HG03095 (cell line): ENCODE results near the gene LENG8.
"Not testable (repeated sequence)": the region's sequence is repeated elsewhere in the genome, so short reads cannot be mapped to it uniquely, and the experiment has no call there.

Experiments used
- ATAC-seq: cut with Tn5 transposase; IDR thresholded peaks from one replicate; pipeline ENCODE4 v1.9.1; 2021; ENCODE audit warnings: moderate library complexity; ENCODE audit not compliant: unreplicated experiment

The LENG8 gene

DNA sequence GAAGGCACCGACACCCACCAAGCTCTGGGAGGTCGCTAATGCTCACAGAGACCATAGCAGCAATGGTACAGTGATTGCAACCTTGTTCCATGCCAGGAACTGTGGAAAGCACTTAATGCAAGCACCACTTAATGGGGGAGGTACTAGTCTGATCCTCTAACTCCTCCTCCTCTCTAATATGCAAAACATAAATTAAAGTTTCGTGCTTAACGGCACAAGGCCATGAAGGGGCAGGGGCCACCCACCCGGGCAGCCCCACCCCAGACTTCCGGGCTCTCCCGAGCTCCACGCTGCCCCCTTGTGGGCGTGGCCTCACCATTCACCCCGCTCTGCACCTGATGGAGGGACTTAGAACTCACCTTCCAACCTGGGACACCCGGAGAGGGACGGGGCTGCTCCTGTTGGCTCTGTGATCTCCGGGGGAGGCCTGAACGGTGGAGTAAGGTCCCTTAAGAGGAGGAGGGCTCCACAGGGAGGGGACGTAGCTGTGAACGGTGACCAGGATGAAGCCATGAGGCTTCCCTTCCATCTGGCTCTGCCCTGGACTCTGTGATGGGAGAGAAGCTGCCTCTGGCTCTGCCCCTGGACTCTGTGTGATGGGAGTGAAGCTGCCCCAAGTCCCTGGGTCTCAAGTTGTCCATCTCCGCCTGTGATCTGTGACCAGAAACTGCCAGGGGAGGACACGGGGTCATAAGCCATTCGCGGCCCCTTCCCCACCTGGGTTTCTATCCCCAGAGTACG, 60.4 kb downstream of the LENG8 start:
- not testable (repeated sequence) for ATAC-seq
